GM19463 (cell line): ENCODE results near the gene PIK3IP1.
"Not testable (repeated sequence)": the region's sequence is repeated elsewhere in the genome, so short reads cannot be mapped to it uniquely, and the experiment has no call there.

ENCODE experiments used
- ATAC-seq: cut with Tn5 transposase; IDR thresholded peaks from one replicate; pipeline ENCODE4 v1.9.1; 2021; ENCODE audit warnings: mild to moderate bottlenecking, moderate library complexity; ENCODE audit not compliant: unreplicated experiment

The PIK3IP1 gene

GRCh38 chr22:31292236-31292989 is at the start of gene PIK3IP1:
Gene PIK3IP1 (minus strand): TSS chr22:31292488. CDS start chr22:31292344, 144 bp downstream.
- ATAC-seq = no peak

GRCh38 chr22:31341386-31342088 is 49.2 kb upstream of the PIK3IP1 start:
- no peak for ATAC-seq

- no peak for ATAC-seq
These were observed 48.5 kb upstream of the PIK3IP1 start for GRCh38 chr22:31340765-31341247.

- no peak for ATAC-seq
These were observed 48.1 kb upstream of the PIK3IP1 start for GRCh38 chr22:31340360-31340759.

- no peak for ATAC-seq
These were observed 47.0 kb upstream of the PIK3IP1 start for GRCh38 chr22:31339148-31339832.

- ATAC-seq = no peak
These were observed 44.9 kb upstream of the PIK3IP1 start for GRCh38 chr22:31337178-31337577.

- ATAC-seq = no peak
These were observed 42.0 kb upstream of the PIK3IP1 start for GRCh38 chr22:31334329-31334728.

GRCh38 chr22:31333641-31334040 is 41.4 kb upstream of the PIK3IP1 start:
- no peak for ATAC-seq

GRCh38 chr22:31332886-31333285 is 40.6 kb upstream of the PIK3IP1 start:
- no peak for ATAC-seq

- ATAC-seq = no peak
These were observed 39.7 kb upstream of the PIK3IP1 start for GRCh38 chr22:31332010-31332409.

GRCh38 chr22:31329453-31330215 is 37.3 kb upstream of the PIK3IP1 start:
- ATAC-seq = no peak

- no peak for ATAC-seq
These were observed 36.7 kb upstream of the PIK3IP1 start for GRCh38 chr22:31329029-31329428.

GRCh38 chr22:31328544-31328960 is 36.3 kb upstream of the PIK3IP1 start:
- no peak for ATAC-seq

GRCh38 chr22:31327806-31328543 is 35.7 kb upstream of the PIK3IP1 start:
- no peak for ATAC-seq

- ATAC-seq = no peak
These were observed 34.6 kb upstream of the PIK3IP1 start for GRCh38 chr22:31326877-31327276.

- no peak for ATAC-seq
These were observed 31.6 kb upstream of the PIK3IP1 start for GRCh38 chr22:31323578-31324550.

- ATAC-seq = no peak
These were observed 29.1 kb upstream of the PIK3IP1 start for GRCh38 chr22:31321421-31321820.

- ATAC-seq = not testable (repeated sequence)
These were observed 21.9 kb upstream of the PIK3IP1 start for GRCh38 chr22:31314220-31314619.
